ENCODE data around the gene CTSE.

GRCh38 chr1:205989786-205990185, 33.9 kb downstream of the CTSE start:
- TF ChIP-seq YY1 (IDR thresholded peaks at IDR 0.05; ENCODE audit: insufficient read depth, insufficient read length) (no peak), ZNF274 (IDR thresholded peaks at IDR 0.05; ENCODE audit: low read depth, low read length) (no peak)

Measured in NT2/D1 (cell line).